Coronary artery (tissue), 2 donors: ENCODE data around the gene B4GALT1.

Experiments used
- DNase-seq: peaks from one replicate; pipeline ENCODE4 v3.0.0-alpha.2; 2017; ENCODE audit warnings: low spot score
- H3K27ac ChIP-seq, 2 donors: fragments of 200-600 bp; sonication (generic); one replicate each; pipeline ENCODE4 v1.5.1; 2016 to 2019
- H3K4me3 ChIP-seq: fragments of 200-600 bp; sonication (generic); 2 replicates; pipeline ENCODE4 v1.5.1; 2016; ENCODE audit warnings: mild to moderate bottlenecking, moderate library complexity
- CTCF ChIP-seq: fragments of 200-600 bp; sonication (generic); IDR thresholded peaks from one replicate; pipeline ENCODE4 v1.5.1; 2019; ENCODE audit warnings: antibody characterized with exemption

The B4GALT1 gene

GRCh38 chr9:33189331-33189791 is 22.2 kb upstream of the B4GALT1 start:
- no peak overlapping the region for H3K27ac ChIP-seq
- no peak for TF ChIP-seq CTCF
- no peak for DNase-seq
- H3K4me3 ChIP-seq: no peak overlapping the region

GRCh38 chr9:33188711-33189110 is 21.6 kb upstream of the B4GALT1 start:
- DNase-seq: no peak
- Histone ChIP-seq H3K4me3 (no peak overlapping the region), H3K27ac (no peak overlapping the region)
- TF ChIP-seq CTCF: no peak

DNA sequence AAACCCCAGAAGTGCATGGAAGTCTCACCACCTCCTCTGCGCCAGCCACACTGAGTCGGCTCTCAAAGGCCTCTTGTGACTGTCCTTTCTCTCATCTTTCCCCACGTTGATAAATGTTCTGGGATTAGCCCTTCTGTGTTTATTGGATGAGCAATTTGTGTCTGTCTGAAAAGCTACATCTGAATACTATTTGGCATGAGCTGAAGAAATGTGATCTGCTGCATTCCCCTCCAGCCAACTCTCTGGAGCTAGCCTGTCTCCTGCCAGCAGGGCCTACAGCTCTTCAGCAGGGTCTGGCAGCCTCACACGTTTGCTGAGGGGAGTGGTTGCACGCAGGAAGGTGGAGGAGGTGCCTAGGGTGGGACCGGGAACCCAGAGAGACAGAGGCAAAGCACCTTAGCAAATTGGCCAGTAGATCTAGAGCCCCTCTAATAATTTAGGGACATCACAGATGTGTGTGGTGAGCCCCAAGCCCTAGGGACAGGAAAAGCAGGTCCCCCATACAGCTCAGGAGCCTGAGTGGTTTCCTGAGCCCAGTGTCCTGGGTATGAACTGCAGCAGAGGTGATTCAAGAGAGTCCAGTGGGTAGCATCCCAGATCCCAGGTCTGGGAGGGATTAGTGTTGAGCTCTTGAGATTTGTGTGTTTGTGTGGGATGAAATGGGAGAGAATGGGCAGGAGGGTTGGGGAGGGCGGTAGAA is 20.5 kb upstream of the B4GALT1 start:
- peak overlapping the region; percentile 0 to 9 for H3K27ac ChIP-seq

GRCh38 chr9:33186457-33187168 is 19.5 kb upstream of the B4GALT1 start:
- no peak for TF ChIP-seq CTCF
- Histone ChIP-seq H3K4me3 (no peak overlapping the region), H3K27ac (peak overlapping the region; percentile 0 to 9)
- no peak for DNase-seq

More for the DNA sequence above, 20.5 kb upstream of the B4GALT1 start:
- no peak overlapping the region for H3K4me3 ChIP-seq
- TF ChIP-seq CTCF: no peak
- DNase-seq: no peak

DNA sequence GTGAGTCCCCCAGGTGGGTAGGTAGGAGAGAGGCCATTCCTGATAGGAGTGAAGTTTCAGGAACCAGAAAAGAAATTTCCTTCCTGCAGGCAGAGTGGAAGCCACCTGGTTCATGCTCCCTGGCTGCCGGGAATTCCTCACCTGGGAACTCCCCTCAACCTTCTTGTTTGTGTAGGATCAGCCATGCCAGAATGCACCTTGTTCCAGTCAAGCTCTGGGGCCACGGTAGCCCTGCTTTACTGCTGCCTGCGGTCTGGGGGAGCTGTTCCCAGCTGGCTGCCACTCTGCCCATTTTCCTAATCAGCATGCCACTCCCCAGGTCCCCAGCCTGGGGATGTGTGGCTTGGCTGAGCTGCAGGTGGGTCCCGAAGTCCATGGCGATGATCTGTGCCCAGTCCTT is 18.7 kb upstream of the B4GALT1 start:
- Histone ChIP-seq H3K4me3 (no peak overlapping the region), H3K27ac (no peak overlapping the region)
- DNase-seq: no peak
- no peak for TF ChIP-seq CTCF

- no peak for TF ChIP-seq CTCF
- no peak for DNase-seq
- no peak overlapping the region for H3K4me3 ChIP-seq
- no peak overlapping the region for H3K27ac ChIP-seq
Observed at GRCh38 chr9:33185406-33185805, 18.3 kb upstream of the B4GALT1 start.

DNA sequence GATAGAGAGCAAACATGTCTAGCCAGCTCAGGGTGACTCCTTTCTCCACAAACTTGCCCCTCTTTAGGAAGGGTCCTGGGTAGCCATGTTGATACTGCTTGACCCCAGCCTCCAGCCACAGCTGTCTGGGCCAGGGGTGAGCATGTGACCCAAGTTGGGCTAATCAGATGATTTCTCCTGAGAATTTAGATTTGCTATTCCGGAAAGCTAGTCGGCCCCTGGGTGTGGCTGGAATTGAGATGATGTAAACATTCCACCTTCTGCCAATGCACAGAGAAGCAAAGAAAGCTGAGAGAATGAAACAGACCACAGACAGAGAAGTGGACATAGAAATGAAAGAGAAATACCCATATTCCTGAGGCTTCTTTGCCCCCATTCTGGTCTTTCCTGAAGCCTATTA is 17.8 kb upstream of the B4GALT1 start:
- H3K4me3 ChIP-seq: no peak overlapping the region
- DNase-seq: no peak
- H3K27ac ChIP-seq: no peak overlapping the region
- TF ChIP-seq CTCF: no peak
